K562 (cell line): ENCODE data around the gene TEX54. TPM values are rescaled to one million over a fixed set of nuclear protein-coding genes. Genes with fewer than 3 reads are reported as not detected.
A peak's percentile ranks its signal among the peaks of the same experiment; 100 is the strongest.

Experiments
- ATF7 ChIP-seq: fragments of 450-650 bp; IDR thresholded peaks from 2 replicates; pipeline ENCODE4 v1.7.1; 2014; ENCODE audit warnings: mild to moderate bottlenecking, moderate library complexity
- BACH1 ChIP-seq: fragments of 200-800 bp; sonication (Bioruptor generic); IDR thresholded peaks from 2 replicates; pipeline ENCODE4 v1.6.1; 2016; ENCODE audit warnings: missing genetic modification characterization, missing compliant biosample characterization
- CCNT2 ChIP-seq: IDR thresholded peaks from 2 replicates; pipeline ENCODE4 v1.6.1; 2011; ENCODE audit warnings: borderline replicate concordance, low read depth, mild to moderate bottlenecking, moderate library complexity, mixed read lengths, low read length; ENCODE audit not compliant: insufficient read length; ENCODE audit errors: extremely low read depth
- E2F1 ChIP-seq: sonication (generic); formaldehyde crosslinking; IDR thresholded peaks from 2 replicates; pipeline ENCODE4 v1.8.1; 2023; ENCODE audit warnings: mild to moderate bottlenecking, missing genetic modification reagents, moderate library complexity
- ELF1 ChIP-seq: fragments of 200-800 bp; sonication (Bioruptor generic); IDR thresholded peaks from 2 replicates; pipeline ENCODE4 v1.6.1; 2016; ENCODE audit warnings: missing genetic modification characterization, missing compliant biosample characterization
- GTF2F1 ChIP-seq: IDR thresholded peaks from 2 replicates; pipeline ENCODE4 v1.6.1; 2011; ENCODE audit warnings: low read depth, low read length, improper control_type of control experiment
- MEF2A ChIP-seq: IDR thresholded peaks from 2 replicates; pipeline ENCODE4 v1.6.1; 2011; ENCODE audit warnings: low read depth, mild to moderate bottlenecking, low read length, moderate library complexity; ENCODE audit not compliant: control insufficient read depth
- NCOA6 ChIP-seq: fragments of 450-650 bp; IDR thresholded peaks from 2 replicates; pipeline ENCODE4 v1.6.1; 2017; ENCODE audit warnings: mild to moderate bottlenecking
- PHB ChIP-seq: fragments of 250-450 bp; sonication (Bioruptor Pico); IDR thresholded peaks from 2 replicates; pipeline ENCODE4 v1.5.0; 2021
- PHTF2 ChIP-seq: fragments of 250-450 bp; sonication (Bioruptor Pico); IDR thresholded peaks from 2 replicates; pipeline ENCODE4 v1.5.0; 2021; ENCODE audit warnings: mild to moderate bottlenecking
- RNF219 ChIP-seq: fragments of 250-450 bp; sonication (Bioruptor Pico); IDR thresholded peaks from 2 replicates; pipeline ENCODE4 v1.5.0; 2022; ENCODE audit warnings: mild to moderate bottlenecking
- SAFB ChIP-seq: fragments of 200-400 bp; formaldehyde crosslinking; IDR thresholded peaks from 2 replicates; pipeline ENCODE4 v1.6.1; 2017; ENCODE audit warnings: low read depth, low read length, borderline replicate concordance
- SMAD3 ChIP-seq: fragments of 450-650 bp; formaldehyde crosslinking; conservative IDR thresholded peaks from 2 replicates; pipeline ENCODE4 v1.4.0; 2020; ENCODE audit warnings: mild to moderate bottlenecking
- STAT6 ChIP-seq: sonication (generic); formaldehyde crosslinking; IDR thresholded peaks from 2 replicates; pipeline ENCODE4 v1.8.1; 2023; ENCODE audit warnings: mild to moderate bottlenecking, missing genetic modification reagents
- TEAD2 ChIP-seq: fragments of 450-650 bp; IDR thresholded peaks from 2 replicates; pipeline ENCODE4 v1.6.1; 2016; ENCODE audit warnings: missing genetic modification characterization, control low read depth, missing compliant biosample characterization
- TRIM25 ChIP-seq: fragments of 450-650 bp; IDR thresholded peaks from 2 replicates; pipeline ENCODE4 v1.7.0; 2016; ENCODE audit warnings: borderline replicate concordance
- ZC3H4 ChIP-seq: sonication (generic); formaldehyde crosslinking; IDR thresholded peaks from 2 replicates; pipeline ENCODE4 v1.9.0; 2021; ENCODE audit warnings: missing genetic modification reagents, borderline replicate concordance
- ZNF175 ChIP-seq: fragments of 200-800 bp; sonication (Bioruptor generic); IDR thresholded peaks from 2 replicates; pipeline ENCODE4 v1.6.1; 2016; ENCODE audit warnings: low read depth, mild to moderate bottlenecking, missing genetic modification characterization, missing compliant biosample characterization
- ZNF347 ChIP-seq: fragments of 450-650 bp; formaldehyde crosslinking; IDR thresholded peaks from 2 replicates; pipeline ENCODE4 v1.4.0; 2020; ENCODE audit warnings: low read depth, mild to moderate bottlenecking, moderate library complexity
- ZNF778 ChIP-seq: fragments of 450-650 bp; formaldehyde crosslinking; IDR thresholded peaks from 2 replicates; pipeline ENCODE4 v1.4.0; 2020; ENCODE audit warnings: mild to moderate bottlenecking, moderate library complexity
- polyA plus RNA-seq, 8 experiments: library from polyadenylated mRNA; depleted of rRNA in 4 of 8; stranded (reverse) in 5 of 8; unstranded in 3 of 8; fragments of >200 nt; fragmentation: Nextera tagmentation in 2 of 8; fragmentation: Illumina TruSeq in 1 of 8; extraction: Ambion mirVana in 2 of 8; extraction: Trizol in 1 of 8; gene quantifications; 2 replicates each; pipeline versions ENCODE4 v1.2.1 to v1.2.3, GENCODE V29; 2011 to 2014; ENCODE audit warnings: inconsistent platforms in 1 of 8, missing spikeins in 1 of 8
- total RNA-seq, 7 experiments: library from RNA; depleted of rRNA in 6 of 7; stranded (reverse); fragments of >200 nt in 6 of 7; fragmentation: Illumina TruSeq in 2 of 7; extraction: Trizol in 2 of 7; gene quantifications; 2 replicates each; pipeline versions ENCODE4 v1.2.1 to v1.2.3, GENCODE V29; 2011 to 2021; ENCODE audit warnings: low replicate concordance in 1 of 7

The TEX54 gene
- total and polyA plus RNA-seq, 9 of the 15 experiments (the other 6 are each of a cell fraction or from before 2014, with no cell fraction given), result not detected

GRCh38 chr11:62841361-62842170 lies 8.9 kb upstream of the TEX54 start (continued):
- TF ChIP-seq E2F1, result peak; percentile 92
- peak; percentile 68 for TF ChIP-seq TEAD2 (tag)
- TF ChIP-seq GTF2F1, result peak; percentile 100
- TF ChIP-seq ZNF175, result peak; percentile 78
- peak; percentile 93 for TF ChIP-seq ATF7
- TF ChIP-seq SMAD3, result peak; percentile 99
- peak; percentile 100 for TF ChIP-seq PHB (CRISPR knock-in tag)
- TF ChIP-seq PHTF2, result peak; percentile 100
- peak; percentile 82 for TF ChIP-seq MEF2A
- no peak for TF ChIP-seq SAFB
- no peak for TF ChIP-seq CCNT2
- peak; percentile 89 for TF ChIP-seq NCOA6
- peak; percentile 98 for TF ChIP-seq ZC3H4 (CRISPR knock-in tag)
- TF ChIP-seq ZNF347 (CRISPR knock-in tag), result peak; percentile 95
- TF ChIP-seq TRIM25, result no peak
- TF ChIP-seq RNF219 (CRISPR knock-in tag), result peak; percentile 100
- 0 out of 2 replicates have a peak, but pooled peaks have one; percentile 26 for TF ChIP-seq STAT6
- TF ChIP-seq BACH1 (tag), result peak; percentile 83
- TF ChIP-seq ZNF778, result peak; percentile 97
- TF ChIP-seq ELF1 (tag), result peak; percentile 78
